ENCODE measurements around the gene RPL18A. TPM values are rescaled to one million over a fixed set of nuclear protein-coding genes. Genes with fewer than 3 reads are reported as not detected.

The RPL18A gene
- polyA plus RNA-seq, 1 experiment = 2,264 TPM

GRCh38 chr19:17872251-17873001 is 12.7 kb downstream of the RPL18A start:
- POLR2A ChIA-PET = no interaction called here

GRCh38 chr19:17873786-17874757 is 14.4 kb downstream of the RPL18A start:
- CTCF ChIA-PET = interaction anchor here (6.9 kb wide), 1 partner anchor 58 kb away, joined by 111 read pairs; the partner anchor contains the start of gene CCDC124
- no peak for DNase-seq (ENCODE audit: low read depth)
- POLR2A ChIA-PET = interaction anchor here (0.6 kb wide), 1 partner anchor 9 kb away, joined by 4 read pairs; no protein-coding TSS in a partner anchor

More at GRCh38 chr19:17872251-17873001, 12.7 kb downstream of the RPL18A start:
- H3K4me3 ChIP-seq (ENCODE audit: low read depth, low read length) = no peak overlapping the region
- H3K36me3 ChIP-seq (ENCODE audit: control insufficient read depth, insufficient read depth, low read length) = no peaks in the 10 kb centered on the region
- DNase-seq (ENCODE audit: low read depth) = no peak
- TF ChIP-seq CTCF (IDR thresholded peaks at IDR 0.05; ENCODE audit: insufficient read depth, low read depth, low read length) = no peak
- CTCF ChIA-PET = interaction anchor here (1.4 to 6.9 kb wide), 2 partner anchors 14 to 59 kb away, joined by 6 to 111 read pairs; partner anchors contain the start of gene CCDC124
- H3K27me3 ChIP-seq (ENCODE audit: control insufficient read depth, insufficient read depth, low read length) = peaks cover 28% of the 10 kb centered on the region

GRCh38 chr19:17874758-17875135 is 15.0 kb downstream of the RPL18A start:
- peaks cover 24% of the 10 kb centered on the region for H3K27me3 ChIP-seq (ENCODE audit: control insufficient read depth, insufficient read depth, low read length)
- CTCF ChIA-PET = no interaction called here
- no peak for DNase-seq (ENCODE audit: low read depth)
- no peak for TF ChIP-seq CTCF (IDR thresholded peaks at IDR 0.05; ENCODE audit: insufficient read depth, low read depth, low read length)
- POLR2A ChIA-PET = interaction anchor here (0.6 kb wide), 1 partner anchor 10 kb away, joined by 4 read pairs; no protein-coding TSS in a partner anchor
- no peaks in the 10 kb centered on the region for H3K36me3 ChIP-seq (ENCODE audit: control insufficient read depth, insufficient read depth, low read length)
- H3K4me3 ChIP-seq (ENCODE audit: low read depth, low read length) = no peak overlapping the region

More at GRCh38 chr19:17873786-17874757, 14.4 kb downstream of the RPL18A start:
- TF ChIP-seq CTCF (IDR thresholded peaks at IDR 0.05; ENCODE audit: insufficient read depth, low read depth, low read length) = no peak
- H3K4me3 ChIP-seq (ENCODE audit: low read depth, low read length) = no peak overlapping the region
- H3K27me3 ChIP-seq (ENCODE audit: control insufficient read depth, insufficient read depth, low read length) = peaks cover 28% of the 10 kb centered on the region
- H3K36me3 ChIP-seq (ENCODE audit: control insufficient read depth, insufficient read depth, low read length) = no peaks in the 10 kb centered on the region

GRCh38 chr19:17877696-17878095 is 18.0 kb downstream of the RPL18A start:
- Histone ChIP-seq H3K4me3 (ENCODE audit: low read depth, low read length) (no peak overlapping the region), H3K27me3 (ENCODE audit: control insufficient read depth, insufficient read depth, low read length) (peaks cover 7% of the 10 kb centered on the region), H3K36me3 (ENCODE audit: control insufficient read depth, insufficient read depth, low read length) (no peaks in the 10 kb centered on the region)
- TF ChIP-seq CTCF (IDR thresholded peaks at IDR 0.05; ENCODE audit: insufficient read depth, low read depth, low read length) = no peak
- ChIA-PET POLR2A (no interaction called here), CTCF (interaction anchor here (0.6 to 0.8 kb wide), 2 partner anchors 18 to 55 kb away, joined by 3 to 4 read pairs; partner anchors contain the start of genes CCDC124 and RPL18A)
- DNase-seq (ENCODE audit: low read depth) = no peak
